GM18508 (cell line): ENCODE results near the gene C19orf81.

ENCODE experiments used
- ATAC-seq: cut with Tn5 transposase; IDR thresholded peaks from one replicate; pipeline ENCODE4 v1.9.1; 2021; ENCODE audit warnings: moderate number of reproducible peaks; ENCODE audit not compliant: insufficient read depth, unreplicated experiment

The C19orf81 gene

DNA sequence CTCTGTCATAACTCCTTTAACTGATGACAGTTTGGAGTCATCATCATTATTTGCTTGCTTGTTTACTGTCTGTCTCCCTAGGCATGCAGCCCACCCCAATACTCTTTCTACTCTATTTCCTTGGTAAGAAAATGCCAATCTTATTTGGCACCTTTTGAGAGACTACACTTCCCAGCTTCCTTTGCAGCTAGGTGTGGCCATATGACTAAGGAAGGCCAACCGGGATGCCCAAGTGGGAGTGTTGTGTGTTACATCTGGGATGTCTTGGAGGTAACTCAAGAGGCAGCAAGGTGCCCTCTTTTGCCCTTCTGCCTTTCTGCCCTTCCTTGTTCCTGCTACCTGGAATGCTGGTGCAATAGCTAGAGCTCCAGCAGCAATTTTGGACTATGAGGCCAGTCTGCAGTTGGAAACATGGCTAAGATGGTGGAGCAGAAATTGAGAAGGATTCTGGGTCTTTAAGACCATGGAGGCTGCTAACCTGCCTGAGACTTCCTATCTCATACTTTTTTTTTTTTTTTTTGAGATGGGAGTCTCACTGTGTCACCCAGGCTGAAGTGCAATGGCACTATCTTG lies 27.5 kb downstream of the C19orf81 start:
- no peak for ATAC-seq

DNA sequence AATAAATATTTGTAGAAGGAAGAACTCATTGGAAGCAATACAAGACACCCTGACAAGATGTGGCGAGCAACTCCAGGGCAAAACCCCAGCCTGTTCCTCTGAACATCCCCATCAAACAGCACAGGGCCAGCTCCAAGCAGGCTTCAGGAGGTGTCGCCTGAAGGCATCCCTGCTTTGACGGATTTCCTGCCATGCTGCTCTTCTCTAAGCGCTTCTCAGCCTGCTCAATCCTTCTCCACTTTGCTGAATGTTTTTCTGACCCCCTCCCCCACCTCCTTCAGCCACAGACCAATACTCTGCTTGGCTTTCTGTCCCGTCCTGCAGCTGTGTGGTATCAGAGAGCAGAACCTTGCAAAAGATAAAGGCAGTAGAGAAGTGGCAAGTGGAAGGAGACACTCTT lies 28.4 kb downstream of the C19orf81 start:
- ATAC-seq = no peak

DNA sequence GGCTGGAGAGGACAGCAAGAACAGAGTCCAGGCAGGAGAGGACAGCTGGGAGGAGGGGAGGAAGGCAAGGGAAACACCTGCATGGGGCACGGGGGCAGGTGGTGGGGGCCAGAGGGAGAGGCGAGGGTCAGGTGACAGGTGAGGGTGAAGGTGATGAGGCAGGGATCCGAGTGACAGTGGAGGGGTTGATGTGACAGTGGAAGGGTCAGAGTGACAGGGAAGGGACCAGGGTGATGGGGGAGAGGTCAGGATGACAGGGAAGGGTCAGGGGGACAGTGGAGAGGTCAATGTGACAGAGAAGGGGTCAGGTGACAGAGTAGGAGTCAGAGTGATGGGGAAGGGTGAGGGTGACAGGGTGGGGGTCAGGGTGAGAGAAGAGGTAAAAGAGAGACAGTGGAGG lies 29.1 kb downstream of the C19orf81 start:
- ATAC-seq = no peak

DNA sequence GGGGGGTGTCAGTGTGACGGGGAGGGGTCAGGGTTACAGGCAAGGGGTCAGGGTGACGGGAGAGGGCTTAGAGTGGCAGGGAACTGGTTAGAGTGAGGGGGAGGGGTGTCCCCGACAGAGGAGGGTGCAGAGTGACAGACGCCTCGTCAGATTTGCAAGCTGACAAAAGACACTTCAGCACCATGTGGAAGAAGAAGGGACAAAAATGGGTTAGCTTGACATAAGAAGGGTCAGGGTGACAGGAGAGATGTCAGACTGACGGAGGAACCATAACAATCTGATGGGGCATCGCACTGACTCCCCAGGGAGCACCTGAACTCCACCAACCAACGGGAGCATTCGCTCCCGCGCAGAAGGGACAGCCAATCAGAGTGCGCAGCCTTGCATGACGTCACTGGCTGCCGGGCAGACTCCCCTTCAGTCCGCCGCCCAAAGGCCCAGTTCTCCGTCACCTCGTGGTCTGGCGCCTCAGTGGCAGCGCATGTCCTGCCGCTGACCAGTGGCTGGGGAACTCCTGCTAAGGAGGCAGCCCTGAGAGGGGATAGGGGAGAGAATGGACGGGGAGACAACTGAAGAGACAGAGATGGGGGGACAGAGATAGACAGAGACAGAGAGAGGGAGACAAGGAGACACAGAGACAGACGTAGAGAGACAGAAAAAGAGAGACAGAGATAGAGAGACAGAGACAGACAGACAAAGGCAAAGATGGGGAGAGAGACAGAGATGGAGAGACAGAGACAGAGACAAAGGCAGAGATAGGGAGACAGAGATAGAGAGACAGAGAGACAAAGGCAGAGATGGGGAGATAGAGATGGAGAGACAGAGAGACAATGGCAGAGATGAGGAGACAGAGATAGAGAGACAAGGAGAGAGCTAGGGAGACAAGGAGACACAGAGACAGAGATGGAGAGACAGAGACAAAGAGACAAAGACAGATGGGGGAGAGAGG lies 30.2 kb downstream of the C19orf81 start:
- no peak for ATAC-seq

- no peak for ATAC-seq
Observed at GRCh38 chr19:50686310-50687032, 37.2 kb downstream of the C19orf81 start.

GRCh38 chr19:50688766-50689165 lies 39.5 kb downstream of the C19orf81 start:
- no peak for ATAC-seq

DNA sequence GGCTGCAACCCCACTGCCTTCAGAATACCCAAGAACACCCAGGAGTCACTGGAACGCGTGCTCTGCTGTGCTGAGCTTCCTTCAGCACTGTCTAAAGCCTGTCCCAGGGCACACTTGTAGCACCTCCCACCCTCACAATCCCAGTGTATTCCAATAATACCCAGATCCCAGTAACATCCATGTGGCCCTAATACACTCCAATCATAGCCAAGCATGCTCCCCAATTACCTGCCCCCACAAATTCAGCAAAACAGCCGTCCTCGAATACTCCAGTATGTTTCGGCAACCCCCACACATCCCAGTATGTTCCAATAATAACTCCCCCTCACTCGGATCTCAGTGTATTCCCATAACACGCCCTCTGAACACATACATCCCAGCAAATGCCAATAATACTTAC lies 41.2 kb downstream of the C19orf81 start:
- no peak for ATAC-seq

DNA sequence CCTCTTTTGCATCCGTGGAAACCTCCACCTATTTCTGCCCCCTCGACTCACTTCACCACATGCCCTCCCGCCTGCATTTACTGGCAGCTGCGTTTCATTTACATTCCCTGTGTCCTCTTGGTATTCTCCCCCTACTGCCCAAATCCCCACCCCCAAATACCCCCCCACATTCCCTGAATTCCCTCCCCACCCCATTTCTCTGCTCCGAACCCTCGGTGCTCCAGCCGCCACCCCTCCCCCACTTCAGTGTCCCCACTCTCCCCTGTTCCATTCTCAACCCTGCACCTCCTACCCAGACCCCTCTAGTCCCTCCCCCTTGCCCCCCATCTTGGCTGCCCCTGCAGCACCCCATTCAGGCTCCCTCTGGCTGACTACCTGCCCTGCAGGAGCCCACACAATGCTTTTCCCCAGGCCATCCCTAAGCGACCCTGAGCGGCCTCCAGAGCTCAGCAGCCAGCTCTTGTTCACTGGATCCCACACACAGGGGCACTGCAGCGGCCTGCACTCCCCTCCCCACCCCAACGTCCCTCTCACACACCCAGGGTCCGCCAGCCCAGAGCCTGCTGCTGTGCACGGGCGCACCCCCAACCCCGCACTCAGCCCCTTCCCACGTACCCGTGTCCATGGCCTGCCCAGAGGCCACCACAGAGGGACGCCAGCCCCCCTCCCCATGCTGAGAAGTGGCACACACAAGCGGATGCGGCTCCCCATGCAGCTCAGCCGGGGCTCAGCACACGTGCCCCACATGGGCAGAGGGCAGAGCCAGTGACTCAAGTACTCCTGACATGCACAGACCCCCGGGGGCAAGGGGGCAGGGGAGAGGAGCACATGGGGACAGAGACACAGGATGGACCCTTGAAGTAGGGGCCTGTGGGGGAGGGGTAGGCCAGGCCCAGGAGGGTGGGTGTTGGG lies 44.1 kb downstream of the C19orf81 start:
- no peak for ATAC-seq

- no peak for ATAC-seq
Observed at GRCh38 chr19:50694815-50695145, 45.5 kb downstream of the C19orf81 start.

DNA sequence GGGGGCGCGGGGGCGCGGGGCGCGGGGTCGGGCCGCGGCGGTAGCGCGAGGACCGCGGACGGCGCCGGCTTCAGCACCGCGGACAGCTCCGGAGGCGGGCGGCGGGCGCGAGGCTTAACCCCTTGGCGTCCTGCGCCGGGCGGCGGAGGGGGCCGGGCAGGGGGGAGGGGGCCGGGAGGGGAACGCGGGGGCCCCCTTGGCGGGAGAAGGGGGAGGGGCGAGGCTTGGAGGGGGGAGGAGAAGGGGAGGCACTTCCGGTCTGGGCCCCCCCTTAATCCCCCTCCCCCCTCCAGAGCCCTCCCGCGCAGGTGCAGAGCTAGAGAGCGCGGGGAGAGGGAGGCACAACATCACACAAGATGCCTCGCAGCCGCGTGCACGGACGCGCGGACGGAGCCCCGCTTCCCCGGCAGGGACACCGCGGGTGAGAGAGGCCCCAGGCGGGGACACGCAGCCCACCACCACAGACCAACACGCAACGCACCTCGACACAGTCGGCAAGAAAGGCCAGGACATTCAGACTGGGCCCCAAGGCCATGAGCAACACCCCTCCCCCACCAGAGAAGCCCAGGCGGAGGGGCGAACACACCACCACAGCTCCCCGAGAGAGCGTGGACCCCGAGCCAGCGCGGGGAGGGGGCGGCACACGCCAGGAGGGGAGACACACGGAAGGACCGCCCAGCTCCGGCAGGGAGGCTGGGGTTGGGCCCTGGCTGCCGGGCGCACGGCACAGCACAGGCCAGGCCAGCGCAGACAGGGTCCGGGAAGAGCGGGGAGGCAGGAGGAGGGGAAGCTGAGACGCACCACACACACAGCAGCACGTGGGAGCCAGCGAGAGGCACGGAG lies 46.2 kb downstream of the C19orf81 start:
- ATAC-seq = no peak

GRCh38 chr19:50696094-50696483 lies 46.8 kb downstream of the C19orf81 start:
- ATAC-seq = no peak

- no peak for ATAC-seq
Observed at GRCh38 chr19:50697414-50698124, 48.3 kb downstream of the C19orf81 start.

GRCh38 chr19:50701367-50701985 lies 52.2 kb downstream of the C19orf81 start:
- no peak for ATAC-seq

GRCh38 chr19:50702158-50702870 lies 53.1 kb downstream of the C19orf81 start:
- no peak for ATAC-seq

GRCh38 chr19:50702871-50703829 lies 53.9 kb downstream of the C19orf81 start:
- no peak for ATAC-seq

GRCh38 chr19:50703915-50704796 lies 54.9 kb downstream of the C19orf81 start:
- no peak for ATAC-seq
